SK-N-SH (cell line): ENCODE data around the gene MORC1. TPM values are rescaled to one million over a fixed set of nuclear protein-coding genes. Genes with fewer than 3 reads are reported as not detected.

ENCODE experiments used
- CTCF ChIA-PET: fragments of 300-600, 350-600 bp; formaldehyde crosslinking; extraction: SDS; loops from one replicate; lab custom pipeline; 2021; lab: Yijun Ruan, JAX
- POLR2A ChIA-PET: fragments of 350-600 bp; sonication (Branson Sonifier 250); formaldehyde crosslinking; extraction: SDS; loops from one replicate; lab custom pipeline; 2020; ENCODE audit warnings: antibody characterized with exemption, inconsistent platforms; lab: Yijun Ruan, JAX
- DNase-seq: peaks from one replicate; pipeline ENCODE4 v3.0.0; 2012
- H2AFZ ChIP-seq: fragments of 200-600 bp; sonication (generic); 2 replicates; pipeline ENCODE4 v1.8.1; 2016; ENCODE audit warnings: antibody characterized with exemption, mild to moderate bottlenecking, low read depth
- H3F3A ChIP-seq: fragments of 200-600 bp; sonication (generic); replicated peaks from 2 replicates; pipeline ENCODE3; 2016; ENCODE audit warnings: antibody characterized with exemption, mild to moderate bottlenecking; ENCODE audit not compliant: insufficient read depth
- H3K27ac ChIP-seq, 2 experiments: fragments of 200-500 bp in 1 of 2; fragments of 200-600 bp in 1 of 2; sonication (Bioruptor generic) in 1 of 2; sonication (generic), shearing (Covaris generic) in 1 of 2; 2 replicates each; pipeline versions ENCODE4 v1.5.1 to v1.6.1; 2014 to 2016; ENCODE audit warnings: low read depth in 2 of 2, inconsistent platforms in 1 of 2, low read length in 1 of 2, mild to moderate bottlenecking in 1 of 2, mixed read lengths in 1 of 2
- H3K27me3 ChIP-seq: fragments of 200-600 bp; sonication (generic), shearing (Covaris generic); 2 replicates; pipeline ENCODE4 v1.6.1; 2016; ENCODE audit warnings: mixed run types; ENCODE audit not compliant: insufficient read depth
- H3K36me3 ChIP-seq, 2 experiments: fragments of 200-500 bp in 1 of 2; fragments of 200-600 bp in 1 of 2; sonication (Bioruptor generic) in 1 of 2; sonication (generic) in 1 of 2; replicated peaks in 1 of 2; 2 replicates each; pipeline versions ENCODE3 to v1.5.1; 2014 to 2016; ENCODE audit warnings: low read length in 1 of 2, mild to moderate bottlenecking in 1 of 2; ENCODE audit not compliant: insufficient read depth in 2 of 2, control insufficient read depth in 1 of 2
- H3K4me1 ChIP-seq, 2 experiments: fragments of 200-500 bp in 1 of 2; fragments of 200-600 bp in 1 of 2; sonication (Bioruptor generic) in 1 of 2; sonication (generic), shearing (Covaris generic) in 1 of 2; 2 replicates each; pipeline versions ENCODE4 v1.5.1 to v1.6.1; 2014 to 2016; ENCODE audit warnings: low read depth in 1 of 2, low read length in 1 of 2, mixed run types in 1 of 2; ENCODE audit not compliant: insufficient read depth in 2 of 2, control insufficient read depth in 1 of 2
- H3K4me2 ChIP-seq: fragments of 200-600 bp; sonication (generic), shearing (Covaris generic); 2 replicates; pipeline ENCODE4 v1.6.1; 2017; ENCODE audit warnings: mixed run types
- H3K4me3 ChIP-seq, 2 experiments: fragments of 200-500 bp in 1 of 2; fragments of 200-600 bp in 1 of 2; sonication (Bioruptor generic) in 1 of 2; sonication (generic), shearing (Covaris generic) in 1 of 2; 2 replicates each; pipeline versions ENCODE4 v1.5.1 to v1.8.1; 2014 to 2016; ENCODE audit warnings: low read depth in 2 of 2, inconsistent platforms in 1 of 2, low read length in 1 of 2, mild to moderate bottlenecking in 1 of 2, mixed read lengths in 1 of 2, moderate library complexity in 1 of 2
- H3K79me2 ChIP-seq: fragments of 200-600 bp; sonication (generic); 2 replicates; pipeline ENCODE4 v1.8.1; 2017; ENCODE audit warnings: mild to moderate bottlenecking; ENCODE audit not compliant: insufficient read depth
- H3K9ac ChIP-seq: fragments of 200-600 bp; sonication (generic); 2 replicates; pipeline ENCODE4 v1.6.1; 2017; ENCODE audit warnings: mixed run types
- H3K9me2 ChIP-seq: fragments of 200-600 bp; sonication (generic); 2 replicates; pipeline ENCODE4 v1.6.1; 2017; ENCODE audit warnings: mixed run types
- H3K9me3 ChIP-seq: fragments of 200-600 bp; sonication (generic); 2 replicates; pipeline ENCODE4 v1.6.1; 2017; ENCODE audit warnings: mixed run types, mild to moderate bottlenecking, moderate library complexity
- H4K20me1 ChIP-seq: fragments of 200-600 bp; sonication (generic); 2 replicates; pipeline ENCODE4 v1.6.1; 2017; ENCODE audit warnings: mild to moderate bottlenecking, mixed run types; ENCODE audit not compliant: insufficient read depth
- CHD2 ChIP-seq: fragments of 150-350 bp; IDR thresholded peaks from 2 replicates; pipeline ENCODE4 v1.6.1; 2018; ENCODE audit warnings: low read length; ENCODE audit not compliant: partially characterized antibody
- CTCF ChIP-seq: fragments of 200-600 bp; sonication (generic); IDR thresholded peaks from 2 replicates; pipeline ENCODE4 v1.6.1; 2017; ENCODE audit warnings: antibody characterized with exemption, mild to moderate bottlenecking, moderate library complexity
- EP300 ChIP-seq, 2 experiments: IDR thresholded peaks; 2 replicates each; pipeline versions ENCODE4 v1.4.0 to v1.6.1; 2012; ENCODE audit warnings: borderline replicate concordance in 1 of 2, low read depth in 1 of 2, low read length in 1 of 2
- FOSL2 ChIP-seq: IDR thresholded peaks from 2 replicates; pipeline ENCODE4 v1.4.0; 2012; ENCODE audit warnings: low read depth, mild to moderate bottlenecking, moderate library complexity, borderline replicate concordance
- FOXM1 ChIP-seq: IDR thresholded peaks from 2 replicates; pipeline ENCODE4 v1.4.0; 2012; ENCODE audit warnings: low read depth, mild to moderate bottlenecking
- GATA2 ChIP-seq: sonication (generic); formaldehyde crosslinking; IDR thresholded peaks from 2 replicates; pipeline ENCODE4 v1.5.0; 2020; ENCODE audit warnings: mild to moderate bottlenecking, missing genetic modification reagents
- IRF3 ChIP-seq: fragments of 150-350 bp; IDR thresholded peaks from 2 replicates; pipeline ENCODE4 v1.6.1; 2016; ENCODE audit warnings: mild to moderate bottlenecking, low read depth, low read length
- JUND ChIP-seq: IDR thresholded peaks from 2 replicates; pipeline ENCODE4 v1.4.0; 2012
- PBX3 ChIP-seq: IDR thresholded peaks from 2 replicates; pipeline ENCODE4; 2012
- POLR2AphosphoS5 ChIP-seq: IDR thresholded peaks from 2 replicates; pipeline ENCODE4 v1.6.1; 2012; ENCODE audit warnings: low read depth, low read length
- RCOR1 ChIP-seq: fragments of 150-350 bp; IDR thresholded peaks from 2 replicates; pipeline ENCODE4 v1.6.1; 2017; ENCODE audit warnings: antibody characterized with exemption, low read length
- RXRA ChIP-seq: IDR thresholded peaks from 2 replicates; pipeline ENCODE4 v1.4.0; 2012; ENCODE audit warnings: low read depth, mild to moderate bottlenecking, borderline replicate concordance
- SIN3A ChIP-seq: IDR thresholded peaks from 2 replicates; pipeline ENCODE4 v1.6.1; 2012; ENCODE audit warnings: low read depth, mild to moderate bottlenecking, low read length, moderate library complexity, borderline replicate concordance
- SMC3 ChIP-seq: IDR thresholded peaks from 2 replicates; pipeline ENCODE4 v1.6.1; 2012; ENCODE audit warnings: low read depth, low read length, improper control_type of control experiment
- TAF1 ChIP-seq: IDR thresholded peaks from 2 replicates; pipeline ENCODE4 v1.6.1; 2012; ENCODE audit warnings: low read depth, mild to moderate bottlenecking, low read length, moderate library complexity, borderline replicate concordance
- TCF12 ChIP-seq: IDR thresholded peaks from 2 replicates; pipeline ENCODE4 v1.4.0; 2012
- TEAD4 ChIP-seq: IDR thresholded peaks from 2 replicates; pipeline ENCODE4 v1.4.0; 2012; ENCODE audit warnings: mild to moderate bottlenecking, borderline replicate concordance; ENCODE audit not compliant: insufficient read depth
- YY1 ChIP-seq: IDR thresholded peaks from 2 replicates; pipeline ENCODE4 v1.4.0; 2012; ENCODE audit warnings: low read depth, mild to moderate bottlenecking
- ZBTB33 ChIP-seq: IDR thresholded peaks from 2 replicates; pipeline ENCODE4 v1.4.0; 2012; ENCODE audit warnings: low read depth, borderline replicate concordance
- WGBS: methylation state at CpG from one replicate; pipeline ENCODE4 v1.1.6; 2017; ENCODE audit warnings: low lambda C conversion rate; 5-methylcytosine and 5-hydroxymethylcytosine counted together
- polyA plus RNA-seq, 3 experiments: library from polyadenylated mRNA; depleted of rRNA; stranded (reverse); fragments of >200 nt; gene quantifications; 2 replicates each; pipeline ENCODE4 v1.2.3, GENCODE V29; 2012

Gene MORC1
- polyA plus RNA-seq, 1 of the 3 experiments (the other 2 are of a cell fraction), result not detected

GRCh38 chr3:108985844-108986243 lies 132.1 kb downstream of the MORC1 start:
- no peaks in the 10 kb centered on the region for H3K9me2 ChIP-seq
- H3F3A ChIP-seq, result no peaks in the 10 kb centered on the region
- H2AFZ ChIP-seq, result no peak overlapping the region
- no peaks in the 10 kb centered on the region for H3K4me1 ChIP-seq
- H3K36me3 ChIP-seq, result no peaks in the 10 kb centered on the region
- no peaks in the 10 kb centered on the region for H4K20me1 ChIP-seq
- DNase-seq, result no peak
- no peak for TF ChIP-seq IRF3
- TF ChIP-seq EP300 (IDR thresholded peaks at IDR 0.05; ENCODE audit: borderline replicate concordance in 1 of 2, low read depth in 1 of 2, low read length in 1 of 2), result no peak
- TF ChIP-seq TAF1, result no peak
- no peak for TF ChIP-seq RXRA
- TF ChIP-seq PBX3, result no peak
- TF ChIP-seq CHD2, result no peak
- TF ChIP-seq YY1, result no peak
- no peak for TF ChIP-seq CTCF
- no peak for TF ChIP-seq FOSL2
- TF ChIP-seq TCF12, result no peak
- no peak for TF ChIP-seq FOXM1
- TF ChIP-seq SMC3, result no peak
- no peak for TF ChIP-seq GATA2 (CRISPR knock-in tag)
- no peak for TF ChIP-seq TEAD4
- no peak for TF ChIP-seq ZBTB33
- no peak for TF ChIP-seq JUND
- TF ChIP-seq RCOR1, result no peak
- no peak for TF ChIP-seq POLR2AphosphoS5
- no peak for TF ChIP-seq SIN3A
- no peak overlapping the region for H3K4me2 ChIP-seq
- no peaks in the 10 kb centered on the region for H3K27me3 ChIP-seq
- no peak overlapping the region for H3K27ac ChIP-seq
- H3K79me2 ChIP-seq, result no peaks in the 10 kb centered on the region
- no peak overlapping the region for H3K9ac ChIP-seq
- H3K9me3 ChIP-seq, result no peaks in the 10 kb centered on the region
- ChIA-PET CTCF (interaction anchor here (2.3 kb wide), 1 partner anchor 38 kb away, joined by 8 read pairs; no protein-coding TSS in a partner anchor), POLR2A (no interaction called here)
- 0% methylated on average over 1 of the region's 1 CpG for WGBS
- no peak overlapping the region for H3K4me3 ChIP-seq
